Esophagus squamous epithelium (tissue), 5 donors: ENCODE measurements around the gene DNAJB1. TPM values are rescaled to one million over a fixed set of nuclear protein-coding genes. Genes with fewer than 3 reads are reported as not detected.

ENCODE experiments used
- DNase-seq: peaks from one replicate; lab custom pipeline; 2025; lab: John Stamatoyannopoulos, UW
- H3K27ac ChIP-seq, 4 donors: fragments of 200-600 bp; sonication (generic); one replicate each; pipeline ENCODE4 v1.5.1; 2016 to 2019; ENCODE audit warnings: mild to moderate bottlenecking in 1 of 4
- H3K27me3 ChIP-seq, 4 donors: fragments of 200-600 bp; sonication (generic); 1 replicate in 3 of 4; 2 replicates in 1 of 4; pipeline versions ENCODE4 v1.5.1 to v1.6.0; 2017 to 2021; ENCODE audit warnings: antibody characterized with exemption in 1 of 4
- H3K36me3 ChIP-seq, 3 donors: fragments of 200-600 bp; sonication (generic); one replicate each; pipeline ENCODE4 v1.5.1; 2016 to 2019
- H3K4me1 ChIP-seq, 3 donors: fragments of 200-600 bp; sonication (generic); one replicate each; pipeline ENCODE4 v1.5.1; 2017 to 2019
- H3K4me3 ChIP-seq, 4 donors: fragments of 200-600 bp; sonication (generic); 1 replicate in 3 of 4; 2 replicates in 1 of 4; pipeline ENCODE4 v1.5.1; 2016 to 2019; ENCODE audit warnings: mild to moderate bottlenecking in 2 of 4, moderate library complexity in 1 of 4
- H3K9me3 ChIP-seq, 3 donors: fragments of 200-600 bp; sonication (generic); one replicate each; pipeline ENCODE4 v1.5.1; 2016 to 2019
- POLR2A ChIP-seq, 4 donors: fragments of 450-650 bp; IDR thresholded peaks; one replicate each; pipeline ENCODE4 v1.6.1; 2017; ENCODE audit warnings: antibody characterized with exemption in 4 of 4, mild to moderate bottlenecking in 4 of 4, moderate library complexity in 3 of 4
- WGBS, 2 donors: methylation state at CpG; one replicate each; pipeline ENCODE4 v1.1.5; 2018; 5-methylcytosine and 5-hydroxymethylcytosine counted together
- intact Hi-C: fragments of 100-400 bp; cut with DNase I; formaldehyde crosslinking; loops from one replicate; pipeline ENCODE4 v1.15.0; 2022
- total RNA-seq, 4 donors: library from RNA; depleted of rRNA; stranded (reverse); fragments of >200 nt; gene quantifications; one replicate each; pipeline ENCODE4 v1.1.0, GENCODE V29; 2016
- TF ChIP-seq, protein P1 (sequence below), 6 experiments: fragments of 450-650 bp in 4 of 6; fragments of 200-600 bp in 2 of 6; sonication (generic) in 2 of 6; IDR thresholded peaks; one replicate each; pipeline ENCODE4 v1.5.1; 2016 to 2019; ENCODE audit warnings: antibody characterized with exemption in 6 of 6, mild to moderate bottlenecking in 4 of 6, moderate library complexity in 4 of 6
- donor health status: DM: yes; HTN: yes; CAD: no.

The DNAJB1 gene
- total RNA-seq, 4 donors from 2014 or later: 182 to 294 (median 224) TPM

DNA sequence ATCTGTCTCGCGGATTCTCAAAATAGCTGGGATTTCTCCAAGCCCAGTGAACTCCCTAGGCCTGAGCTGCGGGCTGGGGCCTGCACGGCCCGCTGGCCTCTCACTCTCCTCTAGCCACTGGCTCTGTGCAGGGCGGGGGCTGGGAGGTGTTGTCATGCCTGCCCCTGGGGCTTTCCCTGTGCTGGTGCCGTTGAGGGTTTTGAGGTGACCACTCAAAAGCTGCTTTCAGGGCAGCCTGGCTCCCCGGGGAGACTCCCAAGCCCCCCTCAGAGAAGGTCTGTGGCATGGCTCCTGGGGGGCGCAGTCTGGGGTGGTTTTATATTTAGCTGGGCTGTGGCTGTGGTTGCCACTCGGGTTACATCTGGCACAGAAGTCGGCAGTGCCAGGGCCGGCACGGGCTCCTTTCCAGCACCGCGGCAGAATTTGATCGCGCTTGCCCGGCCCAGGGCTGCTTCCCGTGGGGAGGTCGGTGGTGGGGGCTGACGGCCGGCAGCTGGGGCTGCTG lies 43.7 kb upstream of the DNAJB1 start:
- TF ChIP-seq POLR2A (IDR thresholded peaks at IDR 0.05): no peak
- TF ChIP-seq, protein P1, sequence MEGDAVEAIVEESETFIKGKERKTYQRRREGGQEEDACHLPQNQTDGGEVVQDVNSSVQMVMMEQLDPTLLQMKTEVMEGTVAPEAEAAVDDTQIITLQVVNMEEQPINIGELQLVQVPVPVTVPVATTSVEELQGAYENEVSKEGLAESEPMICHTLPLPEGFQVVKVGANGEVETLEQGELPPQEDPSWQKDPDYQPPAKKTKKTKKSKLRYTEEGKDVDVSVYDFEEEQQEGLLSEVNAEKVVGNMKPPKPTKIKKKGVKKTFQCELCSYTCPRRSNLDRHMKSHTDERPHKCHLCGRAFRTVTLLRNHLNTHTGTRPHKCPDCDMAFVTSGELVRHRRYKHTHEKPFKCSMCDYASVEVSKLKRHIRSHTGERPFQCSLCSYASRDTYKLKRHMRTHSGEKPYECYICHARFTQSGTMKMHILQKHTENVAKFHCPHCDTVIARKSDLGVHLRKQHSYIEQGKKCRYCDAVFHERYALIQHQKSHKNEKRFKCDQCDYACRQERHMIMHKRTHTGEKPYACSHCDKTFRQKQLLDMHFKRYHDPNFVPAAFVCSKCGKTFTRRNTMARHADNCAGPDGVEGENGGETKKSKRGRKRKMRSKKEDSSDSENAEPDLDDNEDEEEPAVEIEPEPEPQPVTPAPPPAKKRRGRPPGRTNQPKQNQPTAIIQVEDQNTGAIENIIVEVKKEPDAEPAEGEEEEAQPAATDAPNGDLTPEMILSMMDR (IDR thresholded peaks at IDR 0.05): no peak
- Histone ChIP-seq H3K36me3 (peaks cover 6 to 57% (median 11%) of the 10 kb centered on the region in 3 donors), H3K4me3 (peak overlapping the region in 2 of 4 donors; percentile 18 to 38), H3K4me1 (peaks cover 38 to 72% (median 46%) of the 10 kb centered on the region in 3 donors), H3K9me3 (no peaks in the 10 kb centered on the region), H3K27ac (peak overlapping the region; percentile 84 to 91 (median 90)), H3K27me3 (no peaks in the 10 kb centered on the region)
- 28 to 47% methylated on average over 3 of the region's 22 CpGs for WGBS, 2 donors
- DNase-seq: no peak
- intact Hi-C loops: no loop called here

DNA sequence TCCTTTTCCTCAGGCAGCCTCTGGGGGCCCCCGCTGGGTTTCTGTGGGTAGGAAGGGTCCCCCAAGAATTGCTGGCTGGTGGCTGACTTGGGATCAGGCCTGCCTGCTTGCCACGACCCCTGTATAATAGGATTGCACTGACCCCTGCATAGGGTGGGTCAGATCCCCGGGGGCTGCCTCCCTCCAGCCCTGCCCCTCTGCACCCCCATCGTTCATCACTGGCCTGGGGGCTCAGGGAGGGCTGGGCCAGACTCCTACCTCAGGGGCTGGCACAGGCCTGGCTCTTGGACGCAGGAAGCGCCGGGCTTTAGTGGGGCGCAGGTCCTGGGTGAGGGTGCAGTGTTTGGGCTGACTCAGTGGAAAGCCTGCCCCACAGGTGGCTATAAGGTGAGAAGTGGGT lies 43.1 kb upstream of the DNAJB1 start:
- peak overlapping the region; percentile 84 to 91 (median 90) for H3K27ac ChIP-seq
- no peak for DNase-seq
- no peak overlapping the region for H3K4me3 ChIP-seq
- no peaks in the 10 kb centered on the region for H3K27me3 ChIP-seq
- no peaks in the 10 kb centered on the region for H3K9me3 ChIP-seq
- peaks cover 5 to 50% (median 7%) of the 10 kb centered on the region in 3 donors for H3K36me3 ChIP-seq
- H3K4me1 ChIP-seq: peaks cover 45 to 79% (median 53%) of the 10 kb centered on the region in 3 donors
- no CpG with 5 or more reads among the region's 8 CpGs for WGBS, 2 donors
- intact Hi-C loops: no loop called here
- TF ChIP-seq, protein P1 (IDR thresholded peaks at IDR 0.05): no peak
- no peak for TF ChIP-seq POLR2A (IDR thresholded peaks at IDR 0.05)

DNA sequence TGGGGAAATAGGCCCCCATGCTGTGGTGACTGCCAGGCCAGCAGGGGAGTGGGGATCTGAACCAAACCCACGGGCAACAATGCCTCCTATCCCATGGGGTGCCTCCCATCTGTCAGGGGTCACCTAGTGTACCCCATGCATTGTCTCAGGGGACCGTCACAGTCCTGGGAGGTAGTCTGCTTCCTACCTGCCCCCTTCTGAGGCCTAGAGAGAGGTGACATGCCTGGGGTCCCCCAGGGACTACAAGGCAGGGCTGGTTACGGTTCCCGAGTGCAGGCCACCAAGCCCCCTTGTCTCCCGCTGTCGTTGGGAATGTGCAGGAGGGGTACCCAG lies 42.5 kb upstream of the DNAJB1 start:
- Histone ChIP-seq H3K36me3 (peaks cover 0 to 45% (median 7%) of the 10 kb centered on the region in 3 donors), H3K4me3 (no peak overlapping the region), H3K27ac (peak overlapping the region; percentile 84 to 91 (median 90)), H3K9me3 (no peaks in the 10 kb centered on the region), H3K4me1 (peaks cover 50 to 84% (median 57%) of the 10 kb centered on the region in 3 donors), H3K27me3 (no peaks in the 10 kb centered on the region)
- WGBS, 2 donors: 93% methylated on average over 3 of the region's 6 CpGs; no CpG with 5 or more reads in 1 of the 2 donors
- intact Hi-C loops: no loop called here
- no peak for DNase-seq
- TF ChIP-seq, protein P1 (IDR thresholded peaks at IDR 0.05): no peak
- TF ChIP-seq POLR2A (IDR thresholded peaks at IDR 0.05): no peak

DNA sequence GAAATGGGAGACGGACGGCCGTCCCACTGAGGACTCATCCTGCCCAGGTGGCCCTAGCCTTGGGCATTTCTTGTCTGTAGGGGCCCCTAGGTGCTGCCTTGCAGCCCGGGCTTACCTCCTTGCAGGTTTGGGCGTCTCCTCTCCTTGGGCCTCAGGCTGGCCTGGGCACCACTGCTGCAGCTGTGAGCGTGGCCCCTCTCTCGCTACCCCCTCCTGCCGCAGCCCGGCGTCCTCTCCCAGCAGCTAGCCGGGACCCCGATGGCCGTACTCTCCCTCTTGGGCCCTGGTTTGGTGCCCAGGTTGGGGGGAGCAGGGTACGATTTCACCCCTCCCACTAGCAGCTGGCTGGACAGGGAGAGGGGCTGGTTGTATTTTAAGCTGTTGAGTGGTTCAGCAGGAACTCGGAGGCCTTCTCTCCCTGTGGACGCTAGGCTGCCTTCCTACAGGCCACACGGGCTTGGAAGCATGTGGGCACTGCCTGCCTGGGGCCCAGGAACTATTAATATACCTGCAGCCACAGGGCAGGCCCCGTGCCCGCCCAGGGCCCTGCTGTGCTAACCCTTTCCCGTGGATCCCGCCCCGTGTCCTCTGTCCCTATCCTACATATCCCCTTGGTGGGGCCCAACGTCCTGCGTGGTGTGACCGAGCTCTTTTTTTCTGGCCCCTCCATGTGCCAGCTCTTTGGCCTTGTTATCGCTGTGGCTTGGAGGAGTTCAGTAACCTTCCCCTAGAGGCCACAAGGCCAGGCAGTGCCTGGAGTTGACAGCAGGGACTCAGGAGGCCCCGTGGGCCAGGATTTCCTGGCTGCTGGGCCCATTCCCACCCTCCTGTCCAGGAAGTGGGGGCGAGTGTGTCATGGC lies 41.9 kb upstream of the DNAJB1 start:
- TF ChIP-seq POLR2A (IDR thresholded peaks at IDR 0.05): no peak
- TF ChIP-seq, protein P1 (IDR thresholded peaks at IDR 0.05): no peak
- H3K4me3 ChIP-seq: no peak overlapping the region
- H3K36me3 ChIP-seq: peaks cover 0 to 39% (median 7%) of the 10 kb centered on the region in 3 donors
- WGBS, 2 donors: 86 to 87% methylated on average over 4 to 9 of the region's 28 CpGs
- no peaks in the 10 kb centered on the region for H3K27me3 ChIP-seq
- no peaks in the 10 kb centered on the region for H3K9me3 ChIP-seq
- intact Hi-C loops: loop anchor here (10.0 kb wide), 1 partner anchor 55 kb away; no protein-coding TSS in a partner anchor
- H3K4me1 ChIP-seq: peaks cover 50 to 90% (median 57%) of the 10 kb centered on the region in 3 donors
- peak overlapping the region; percentile 84 to 91 (median 90) for H3K27ac ChIP-seq
- no peak for DNase-seq
